Natural killer cell (primary cell): ENCODE data around the gene RBM4B. TPM values are rescaled to one million over a fixed set of nuclear protein-coding genes. Genes with fewer than 3 reads are reported as not detected.
A peak's percentile ranks its signal among the peaks of the same experiment; 100 is the strongest.

Experiments used
- ATAC-seq, 3 donors: fragments of 150-1000 bp in 2 of 3; fragments of 200-7000 bp in 1 of 3; cut with Tn5 transposase; 1 replicate in 1 of 3; 2 replicates in 2 of 3; pipeline ENCODE4 v1.10.0; 2021; ENCODE audit warnings: mild to moderate bottlenecking in 2 of 3, moderate library complexity in 2 of 3
- DNase-seq, 2 donors: peaks; one replicate each; pipeline versions ENCODE4 v3.0.0 to v3.0.0-alpha.2; 2013 to 2021; ENCODE audit warnings: mixed read lengths in 1 of 2
- H3K27ac ChIP-seq: one replicate; pipeline ENCODE4 v1.5.1; 2013; ENCODE audit warnings: mild to moderate bottlenecking, low read length
- H3K27me3 ChIP-seq: one replicate; pipeline ENCODE4 v1.6.1; 2013; ENCODE audit warnings: low read length; ENCODE audit not compliant: control insufficient read depth, insufficient read depth
- H3K36me3 ChIP-seq: one replicate; pipeline ENCODE4 v1.6.1; 2013; ENCODE audit warnings: low read length; ENCODE audit not compliant: control insufficient read depth, insufficient read depth
- H3K4me1 ChIP-seq: one replicate; pipeline ENCODE4 v1.6.1; 2013; ENCODE audit warnings: low read length; ENCODE audit not compliant: control insufficient read depth, insufficient read depth
- H3K4me3 ChIP-seq: one replicate; pipeline ENCODE4 v1.5.1; 2013; ENCODE audit warnings: low read length
- H3K9me3 ChIP-seq: one replicate; pipeline ENCODE4 v1.6.1; 2013; ENCODE audit warnings: low read length; ENCODE audit not compliant: control insufficient read depth, insufficient read depth
- H3K27ac Mint-ChIP-seq, 2 donors: one replicate each; pipeline ENCODE4 v1.8.0; 2022; ENCODE audit warnings: mild to moderate bottlenecking in 2 of 2, mixed read lengths in 2 of 2, moderate library complexity in 1 of 2
- H3K27me3 Mint-ChIP-seq, 2 donors: one replicate each; pipeline ENCODE4 v1.8.0; 2022; ENCODE audit warnings: low read depth in 2 of 2, mixed read lengths in 2 of 2
- H3K36me3 Mint-ChIP-seq: one replicate; pipeline ENCODE4 v1.8.0; 2022; ENCODE audit warnings: mixed read lengths
- H3K4me1 Mint-ChIP-seq, 2 donors: one replicate each; pipeline ENCODE4 v1.8.0; 2022; ENCODE audit warnings: mixed read lengths in 2 of 2
- H3K4me3 Mint-ChIP-seq: one replicate; pipeline ENCODE4 v1.8.0; 2022; ENCODE audit warnings: mild to moderate bottlenecking, moderate library complexity, mixed read lengths
- H3K9me3 Mint-ChIP-seq, 2 donors: one replicate each; pipeline ENCODE4 v1.8.0; 2022; ENCODE audit warnings: mixed read lengths in 2 of 2
- CTCF ChIP-seq: fragments of 200-600 bp; IDR thresholded peaks from one replicate; pipeline ENCODE4 v1.8.0; 2022; ENCODE audit warnings: antibody characterized with exemption
- WGBS: methylation state at CpG from one replicate; pipeline ENCODE4 v1.1.7; 2013; ENCODE audit warnings: missing lambda C conversion rate; ENCODE audit not compliant: insufficient coverage; 5-methylcytosine and 5-hydroxymethylcytosine counted together
- intact Hi-C: fragments of 100-400 bp; cut with micrococcal nuclease; formaldehyde crosslinking; loops from one replicate; pipeline ENCODE4 v1.14.2; 2022
- total RNA-seq, 4 donors: library from RNA; stranded (reverse); fragments of 120-200 nt in 1 of 4; gene quantifications; one replicate each; pipeline versions ENCODE4 v1.2.3 to v1.2.4, GENCODE V29; 2013 to 2022

RBM4B gene
- total RNA-seq, 3 donors from 2014 or later (not counting 1 experiment from before 2014, with no cell fraction given) = 11.1 to 23.0 (median 12.4) TPM

- H3K4me3 ChIP-seq = no peak overlapping the region
- H3K9me3 Mint-ChIP-seq = no peaks in the 10 kb centered on the region
- WGBS = 84% methylated on average over 7 of the region's 7 CpGs
- H3K9me3 ChIP-seq = no peaks in the 10 kb centered on the region
- no peaks in the 10 kb centered on the region for H3K27me3 ChIP-seq
- no peak overlapping the region for H3K27ac ChIP-seq
- DNase-seq = no peak
- peaks cover 22% of the 10 kb centered on the region for H3K4me1 ChIP-seq
- TF ChIP-seq CTCF = no peak
- peaks cover 23 to 25% of the 10 kb centered on the region in 2 donors for H3K4me1 Mint-ChIP-seq
- H3K27ac Mint-ChIP-seq = no peak overlapping the region
- no peak for ATAC-seq
- no peaks in the 10 kb centered on the region for H3K27me3 Mint-ChIP-seq
- no peaks in the 10 kb centered on the region for H3K36me3 Mint-ChIP-seq
- intact Hi-C loops = no loop called here
- H3K4me3 Mint-ChIP-seq = no peak overlapping the region
- H3K36me3 ChIP-seq = no peaks in the 10 kb centered on the region
These were observed 3.4 kb upstream of the RBM4B start for GRCh38 chr11:66680966-66681645.

GRCh38 chr11:66676931-66677598 is 622 bp downstream of the RBM4B start:
- Mint-ChIP-seq H3K9me3 (no peaks in the 10 kb centered on the region), H3K27ac (peak overlapping the region; percentile 98 to 100), H3K4me3 (peak overlapping the region; percentile 98), H3K36me3 (no peaks in the 10 kb centered on the region), H3K4me1 (peaks cover 28 to 42% of the 10 kb centered on the region in 2 donors), H3K27me3 (no peaks in the 10 kb centered on the region)
- 17% methylated on average over 22 of the region's 27 CpGs for WGBS
- DNase-seq = no peak
- no peaks in the 10 kb centered on the region for H3K9me3 ChIP-seq
- no peak for TF ChIP-seq CTCF
- H3K4me3 ChIP-seq = peak overlapping the region; percentile 84
- H3K4me1 ChIP-seq = peaks cover 22% of the 10 kb centered on the region
- no peaks in the 10 kb centered on the region for H3K36me3 ChIP-seq
- no peak for ATAC-seq
- intact Hi-C loops = loop anchor here (1.0 kb wide), 1 partner anchor 39 kb away; the partner anchor contains the start of gene RBM4
- no peaks in the 10 kb centered on the region for H3K27me3 ChIP-seq
- peak overlapping the region; percentile 95 for H3K27ac ChIP-seq

DNA sequence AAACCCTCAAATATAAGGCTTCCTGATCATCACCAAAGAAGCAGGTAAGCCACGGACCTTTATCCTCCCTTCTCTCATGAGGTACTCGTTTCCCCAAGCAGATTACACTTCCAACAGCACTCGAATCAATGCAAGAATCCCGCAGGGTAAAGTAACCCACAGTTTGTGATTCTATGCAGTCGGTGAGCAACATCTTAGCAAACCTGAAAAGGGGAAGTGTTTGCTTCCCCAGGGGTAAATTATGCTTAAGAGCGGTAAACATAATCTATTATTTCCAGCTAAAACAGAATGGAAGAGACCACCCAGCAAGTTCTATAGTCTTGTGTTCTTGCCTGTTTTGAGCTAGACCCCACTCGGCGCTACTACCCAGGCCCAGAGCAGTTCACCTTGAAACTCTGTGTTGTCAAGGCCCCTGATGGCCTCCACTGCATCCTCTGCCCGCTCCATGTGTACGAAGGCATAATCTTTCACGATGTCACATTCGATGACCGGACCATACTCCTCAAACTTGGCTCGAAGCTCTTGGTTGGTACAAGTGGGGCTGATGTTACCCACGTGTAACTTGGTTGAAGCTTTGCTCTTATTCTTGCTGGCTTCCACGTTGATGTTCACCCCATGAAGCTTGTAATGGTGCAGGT is 1.3 kb downstream of the RBM4B start:
- no peaks in the 10 kb centered on the region for H3K27me3 Mint-ChIP-seq
- H3K27ac Mint-ChIP-seq = peak overlapping the region; percentile 98 to 100
- H3K36me3 Mint-ChIP-seq = no peaks in the 10 kb centered on the region
- TF ChIP-seq CTCF = no peak
- no peaks in the 10 kb centered on the region for H3K27me3 ChIP-seq
- peak overlapping the region; percentile 98 for H3K4me3 Mint-ChIP-seq
- ATAC-seq (no peak), DNase-seq (no peak)
- H3K4me3 ChIP-seq = no peak overlapping the region
- H3K9me3 ChIP-seq = no peaks in the 10 kb centered on the region
- H3K9me3 Mint-ChIP-seq = no peaks in the 10 kb centered on the region
- H3K36me3 ChIP-seq = no peaks in the 10 kb centered on the region
- intact Hi-C loops = no loop called here
- peaks cover 22% of the 10 kb centered on the region for H3K4me1 ChIP-seq
- no peak overlapping the region for H3K27ac ChIP-seq
- peaks cover 28 to 42% of the 10 kb centered on the region in 2 donors for H3K4me1 Mint-ChIP-seq
- 64% methylated on average over 15 of the region's 16 CpGs for WGBS
